ENCODE measurements around the gene CHMP4B. TPM values are rescaled to one million over a fixed set of nuclear protein-coding genes. Genes with fewer than 3 reads are reported as not detected.
A peak's percentile ranks its signal among the peaks of the same experiment; 100 is the strongest.

Gene CHMP4B
- total RNA-seq, 1 experiment from 2014 or later, result 38.5 TPM

- no peak for DNase-seq (ENCODE audit: low read depth)
Observed at GRCh38 chr20:33864324-33864963, 53.3 kb downstream of the CHMP4B start.

- DNase-seq (ENCODE audit: low read depth), result no peak
Observed at GRCh38 chr20:33865761-33866370, 54.7 kb downstream of the CHMP4B start.

GRCh38 chr20:33866398-33867100 is 55.4 kb downstream of the CHMP4B start:
- DNase-seq (ENCODE audit: low read depth), result no peak

- DNase-seq (ENCODE audit: low read depth), result no peak
Observed at GRCh38 chr20:33868042-33868441, 56.9 kb downstream of the CHMP4B start.

GRCh38 chr20:33868595-33868994 is 57.4 kb downstream of the CHMP4B start:
- no peak for DNase-seq (ENCODE audit: low read depth)

- no peak for DNase-seq (ENCODE audit: low read depth)
Observed at GRCh38 chr20:33869283-33869682, 58.1 kb downstream of the CHMP4B start.

- DNase-seq (ENCODE audit: low read depth), result no peak
Observed at GRCh38 chr20:33871362-33871761, 60.2 kb downstream of the CHMP4B start.

- no peak for DNase-seq (ENCODE audit: low read depth)
Observed at GRCh38 chr20:33874129-33874528, 63.0 kb downstream of the CHMP4B start.

GRCh38 chr20:33875055-33875454 is 63.9 kb downstream of the CHMP4B start:
- DNase-seq (ENCODE audit: low read depth), result no peak

GRCh38 chr20:33875534-33876026 is 64.4 kb downstream of the CHMP4B start:
- no peak for DNase-seq (ENCODE audit: low read depth)

- DNase-seq (ENCODE audit: low read depth), result no peak
Observed at GRCh38 chr20:33878583-33878982, 67.4 kb downstream of the CHMP4B start.

GRCh38 chr20:33880396-33880795 is 69.2 kb downstream of the CHMP4B start:
- no peak for DNase-seq (ENCODE audit: low read depth)

- no peak for DNase-seq (ENCODE audit: low read depth)
Observed at GRCh38 chr20:33881989-33882388, 70.8 kb downstream of the CHMP4B start.

GRCh38 chr20:33882481-33882880 is 71.3 kb downstream of the CHMP4B start:
- DNase-seq (ENCODE audit: low read depth), result no peak

GRCh38 chr20:33883164-33883563 is 72.0 kb downstream of the CHMP4B start:
- no peak for DNase-seq (ENCODE audit: low read depth)

- no peak for DNase-seq (ENCODE audit: low read depth)
Observed at GRCh38 chr20:33884633-33885032, 73.5 kb downstream of the CHMP4B start.

GRCh38 chr20:33889312-33889711 is 78.2 kb downstream of the CHMP4B start:
- DNase-seq (ENCODE audit: low read depth), result no peak

GRCh38 chr20:33890557-33890956 is 79.4 kb downstream of the CHMP4B start:
- DNase-seq (ENCODE audit: low read depth), result no peak

GRCh38 chr20:33893314-33893713 is 82.2 kb downstream of the CHMP4B start:
- peak; percentile 25 for DNase-seq (ENCODE audit: low read depth)

- no peak for DNase-seq (ENCODE audit: low read depth)
Observed at GRCh38 chr20:33894798-33895197, 83.7 kb downstream of the CHMP4B start.

- no peak for DNase-seq (ENCODE audit: low read depth)
Observed at GRCh38 chr20:33896509-33896908, 85.4 kb downstream of the CHMP4B start.

GRCh38 chr20:33897313-33897912 is 86.3 kb downstream of the CHMP4B start:
- DNase-seq (ENCODE audit: low read depth), result peak; percentile 20

- no peak for DNase-seq (ENCODE audit: low read depth)
Observed at GRCh38 chr20:33899106-33899505, 88.0 kb downstream of the CHMP4B start.
